Trophoblast cell (in vitro differentiated cells and primary cell): ENCODE data around the gene TRIP10.

Source experiments
- DNase-seq, 2 donors: peaks; one replicate each; pipeline ENCODE4 v3.0.0-alpha.2; 2016
- H2AFZ ChIP-seq: 2 replicates; pipeline ENCODE4 v1.6.1; 2013; ENCODE audit warnings: low read length, moderate library complexity, mild to moderate bottlenecking; ENCODE audit not compliant: insufficient read depth, poor library complexity
- H2AK5ac ChIP-seq: 2 replicates; pipeline ENCODE4 v1.6.1; 2013; ENCODE audit warnings: mild to moderate bottlenecking, low read length
- H2BK120ac ChIP-seq: 2 replicates; pipeline ENCODE4 v1.6.1; 2013; ENCODE audit warnings: low read length, mild to moderate bottlenecking, moderate library complexity; ENCODE audit not compliant: insufficient read depth, poor library complexity
- H2BK12ac ChIP-seq: 2 replicates; pipeline ENCODE4 v1.6.1; 2013; ENCODE audit warnings: mild to moderate bottlenecking, low read length, moderate library complexity
- H2BK5ac ChIP-seq: 2 replicates; pipeline ENCODE4 v1.6.1; 2013; ENCODE audit warnings: low read length, low read depth, moderate library complexity, mild to moderate bottlenecking; ENCODE audit not compliant: poor library complexity
- H3K14ac ChIP-seq: 2 replicates; pipeline ENCODE4 v1.6.1; 2013; ENCODE audit warnings: mild to moderate bottlenecking, low read length
- H3K18ac ChIP-seq: 2 replicates; pipeline ENCODE4 v1.6.1; 2013; ENCODE audit warnings: mild to moderate bottlenecking, low read length
- H3K23ac ChIP-seq: 2 replicates; pipeline ENCODE4 v1.6.1; 2013; ENCODE audit warnings: low read length
- H3K27ac ChIP-seq: 2 replicates; pipeline ENCODE4 v1.5.1; 2013; ENCODE audit warnings: low read depth, mild to moderate bottlenecking, inconsistent platforms, low read length, moderate library complexity
- H3K27me3 ChIP-seq: 2 replicates; pipeline ENCODE4 v1.6.1; 2013; ENCODE audit warnings: inconsistent platforms, mild to moderate bottlenecking, low read length, moderate library complexity; ENCODE audit not compliant: insufficient read depth
- H3K36me3 ChIP-seq, 2 experiments: 1 replicate in 1 of 2; 2 replicates in 1 of 2; pipeline ENCODE4 v1.6.1; 2013; ENCODE audit warnings: low read length in 2 of 2, mild to moderate bottlenecking in 2 of 2, moderate library complexity in 1 of 2; ENCODE audit not compliant: insufficient read depth in 2 of 2, control insufficient read depth in 1 of 2
- H3K4ac ChIP-seq: 2 replicates; pipeline ENCODE4 v1.6.1; 2013; ENCODE audit warnings: low read depth, mild to moderate bottlenecking, low read length, moderate library complexity
- H3K4me1 ChIP-seq, 2 experiments: 1 replicate in 1 of 2; 2 replicates in 1 of 2; pipeline ENCODE4 v1.6.1; 2013; ENCODE audit warnings: low read length in 2 of 2, mild to moderate bottlenecking in 2 of 2, moderate library complexity in 1 of 2; ENCODE audit not compliant: insufficient read depth in 2 of 2, control insufficient read depth in 1 of 2
- H3K4me2 ChIP-seq: 2 replicates; pipeline ENCODE4 v1.6.1; 2013; ENCODE audit warnings: inconsistent platforms, mild to moderate bottlenecking, low read length, moderate library complexity
- H3K4me3 ChIP-seq: 2 replicates; pipeline ENCODE4 v1.5.1; 2013; ENCODE audit warnings: mild to moderate bottlenecking, low read depth, low read length, inconsistent platforms
- H3K79me1 ChIP-seq: one replicate; pipeline ENCODE4 v1.6.1; 2013; ENCODE audit warnings: low read length
- H3K79me2 ChIP-seq: 2 replicates; pipeline ENCODE4 v1.6.1; 2013; ENCODE audit warnings: low read length, mild to moderate bottlenecking; ENCODE audit not compliant: control insufficient read depth, insufficient read depth, poor library complexity
- H3K9ac ChIP-seq: 2 replicates; pipeline ENCODE4 v1.6.1; 2013; ENCODE audit warnings: mild to moderate bottlenecking, low read length
- H3K9me3 ChIP-seq: 2 replicates; pipeline ENCODE4 v1.6.1; 2013; ENCODE audit warnings: low read depth, mild to moderate bottlenecking, control low read depth, inconsistent platforms, low read length; ENCODE audit not compliant: insufficient read depth
- H4K12ac ChIP-seq: 2 replicates; pipeline ENCODE4 v1.6.1; 2013; ENCODE audit warnings: low read depth, mild to moderate bottlenecking, low read length, moderate library complexity
- H4K8ac ChIP-seq: 2 replicates; pipeline ENCODE4 v1.6.1; 2013; ENCODE audit warnings: low read depth, mild to moderate bottlenecking, low read length, moderate library complexity
- H4K91ac ChIP-seq: one replicate; pipeline ENCODE4 v1.6.1; 2013; ENCODE audit warnings: low read depth, mild to moderate bottlenecking, low read length, moderate library complexity
- WGBS: extraction: QIAGEN DNeasy Blood & Tissue Kit; methylation state at CpG from one replicate; pipeline ENCODE4 v1.1.7; 2013; ENCODE audit warnings: missing lambda C conversion rate; ENCODE audit not compliant: insufficient read length, insufficient coverage; ENCODE audit errors: extremely low coverage; 5-methylcytosine and 5-hydroxymethylcytosine counted together

Gene TRIP10

DNA sequence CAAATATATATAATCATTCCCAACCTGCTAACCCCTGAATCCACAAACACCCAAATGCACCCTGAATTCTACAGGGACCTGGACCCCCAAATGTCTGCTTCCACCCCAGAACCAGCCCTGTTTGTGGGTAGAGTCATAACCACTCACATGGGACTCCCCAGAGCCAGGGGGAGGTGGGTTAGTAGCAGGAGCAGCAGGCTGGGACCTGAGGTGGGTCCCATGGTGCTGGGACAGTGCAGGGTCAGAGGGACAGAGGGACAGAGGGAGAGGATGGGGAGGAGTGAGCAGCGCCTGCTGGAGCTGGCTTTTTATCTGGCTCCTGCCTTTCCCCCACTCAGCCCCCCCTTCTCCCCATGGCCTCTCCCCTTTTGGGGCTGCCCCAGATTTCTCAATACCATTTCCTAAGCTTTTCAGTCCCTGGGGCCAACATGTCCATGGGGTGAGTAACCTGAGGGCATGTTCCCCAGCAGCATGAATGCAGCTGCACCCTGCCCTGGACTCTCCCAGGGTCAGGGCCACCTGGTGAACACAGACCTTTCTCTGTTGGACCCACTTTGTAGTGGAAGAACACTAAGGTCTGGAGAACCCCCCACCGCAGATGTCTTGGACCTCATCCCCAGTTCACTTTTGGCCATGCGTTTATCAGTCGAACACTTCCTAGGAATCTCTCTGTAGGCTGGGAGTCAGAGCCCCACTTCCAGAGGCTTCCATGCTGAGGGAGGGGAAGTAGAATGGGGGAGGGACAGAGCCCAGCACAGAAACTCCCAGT is 18.9 kb upstream of the TRIP10 start, which contains the start of gene C3:
Gene C3 (minus strand): TSS at position 282 of the 769 bp plus-strand sequence. CDS start 61 bp downstream, at position 221.
- no peaks in the 10 kb centered on the region for H3K79me2 ChIP-seq
- H4K8ac ChIP-seq, result no peak within 1 kb of the TSS
- WGBS, result no CpG with 5 or more reads among the region's 4 CpGs
- H3K4ac ChIP-seq, result no peak within 1 kb of the TSS
- peaks cover 2 to 5% of the 10 kb centered on the region in 2 experiments for H3K4me1 ChIP-seq
- H2BK5ac ChIP-seq, result no peak within 1 kb of the TSS
- no peak within 1 kb of the TSS for H3K4me3 ChIP-seq
- no peak within 1 kb of the TSS for H3K9ac ChIP-seq
- DNase-seq, result peak; percentile 24 to 47
- H3K27me3 ChIP-seq, result no peaks in the 10 kb centered on the region
- no peak within 1 kb of the TSS for H2AFZ ChIP-seq
- no peak within 1 kb of the TSS for H2AK5ac ChIP-seq
- no peak within 1 kb of the TSS for H3K4me2 ChIP-seq
- H4K91ac ChIP-seq, result no peak within 1 kb of the TSS
- H3K18ac ChIP-seq, result no peak within 1 kb of the TSS
- no peak within 1 kb of the TSS for H2BK12ac ChIP-seq
- H3K9me3 ChIP-seq, result peaks cover 7% of the 10 kb centered on the region
- no peaks in the 10 kb centered on the region for H3K36me3 ChIP-seq
- H2BK120ac ChIP-seq, result no peak within 1 kb of the TSS
- H3K23ac ChIP-seq, result no peak within 1 kb of the TSS
- no peaks in the 10 kb centered on the region for H3K79me1 ChIP-seq
- H3K14ac ChIP-seq, result no peak within 1 kb of the TSS
- H3K27ac ChIP-seq, result no peak within 1 kb of the TSS
- H4K12ac ChIP-seq, result no peak within 1 kb of the TSS

- Histone ChIP-seq H3K4me3 (no peak overlapping the region), H3K27me3 (no peaks in the 10 kb centered on the region), H3K27ac (no peak overlapping the region), H3K9ac (no peak overlapping the region), H3K9me3 (peaks cover 7% of the 10 kb centered on the region), H3K79me1 (no peaks in the 10 kb centered on the region), H2AFZ (no peak overlapping the region), H3K18ac (no peak overlapping the region), H2BK12ac (no peak overlapping the region), H3K4me1 (peaks cover 2 to 5% of the 10 kb centered on the region in 2 experiments), H3K23ac (no peak overlapping the region), H2BK120ac (no peak overlapping the region), H3K14ac (no peak overlapping the region), H3K4me2 (no peak overlapping the region), H2BK5ac (no peak overlapping the region), H4K91ac (no peak overlapping the region), H3K79me2 (no peaks in the 10 kb centered on the region), H2AK5ac (no peak overlapping the region), H3K4ac (no peak overlapping the region), H4K12ac (no peak overlapping the region), H4K8ac (no peak overlapping the region), H3K36me3 (no peaks in the 10 kb centered on the region)
- DNase-seq, result no peak
These were observed 18.4 kb upstream of the TRIP10 start for GRCh38 chr19:6721138-6721474.

GRCh38 chr19:6721773-6722172 is 17.7 kb upstream of the TRIP10 start:
- WGBS, result no CpG with 5 or more reads among the region's 5 CpGs
- H3K23ac ChIP-seq, result no peak overlapping the region
- no peak overlapping the region for H2BK12ac ChIP-seq
- no peak overlapping the region for H4K12ac ChIP-seq
- H3K36me3 ChIP-seq, result no peaks in the 10 kb centered on the region
- no peak overlapping the region for H4K8ac ChIP-seq
- no peaks in the 10 kb centered on the region for H3K79me1 ChIP-seq
- H3K9me3 ChIP-seq, result peaks cover 7% of the 10 kb centered on the region
- H3K4me2 ChIP-seq, result no peak overlapping the region
- no peak overlapping the region for H3K9ac ChIP-seq
- H2AK5ac ChIP-seq, result no peak overlapping the region
- H3K18ac ChIP-seq, result no peak overlapping the region
- no peak overlapping the region for H2BK120ac ChIP-seq
- no peak overlapping the region for H3K4me3 ChIP-seq
- no peak overlapping the region for H3K27ac ChIP-seq
- peaks cover 2 to 5% of the 10 kb centered on the region in 2 experiments for H3K4me1 ChIP-seq
- H3K27me3 ChIP-seq, result no peaks in the 10 kb centered on the region
- no peak overlapping the region for H3K4ac ChIP-seq
- H3K79me2 ChIP-seq, result no peaks in the 10 kb centered on the region
- no peak overlapping the region for H2BK5ac ChIP-seq
- H2AFZ ChIP-seq, result no peak overlapping the region
- DNase-seq, result no peak
- no peak overlapping the region for H4K91ac ChIP-seq
- H3K14ac ChIP-seq, result no peak overlapping the region

GRCh38 chr19:6723108-6723618 is 16.3 kb upstream of the TRIP10 start:
- Histone ChIP-seq H3K4me3 (no peak overlapping the region), H4K12ac (no peak overlapping the region), H3K4ac (no peak overlapping the region), H2BK5ac (peak overlapping the region; percentile 1), H3K4me1 (peaks cover 2 to 5% of the 10 kb centered on the region in 2 experiments), H3K79me2 (no peaks in the 10 kb centered on the region), H2BK120ac (no peak overlapping the region), H3K18ac (no peak overlapping the region), H3K14ac (no peak overlapping the region), H4K91ac (peak overlapping the region; percentile 56), H3K36me3 (no peaks in the 10 kb centered on the region), H2BK12ac (no peak overlapping the region), H3K9ac (no peak overlapping the region), H4K8ac (peak overlapping the region; percentile 17), H2AFZ (no peak overlapping the region), H3K27ac (peak overlapping the region; percentile 43), H3K4me2 (no peak overlapping the region), H3K23ac (no peak overlapping the region), H2AK5ac (no peak overlapping the region), H3K27me3 (no peaks in the 10 kb centered on the region), H3K79me1 (no peaks in the 10 kb centered on the region), H3K9me3 (peaks cover 1% of the 10 kb centered on the region)
- no peak for DNase-seq
- WGBS, result no CpG with 5 or more reads among the region's 13 CpGs
